Measurements from ENCODE around the gene RIBC2. TPM values are rescaled to one million over a fixed set of nuclear protein-coding genes. Genes with fewer than 3 reads are reported as not detected.

RIBC2 gene
- total RNA-seq, 2 donors from 2014 or later, result not detected

GRCh38 chr22:45475851-45476514, 62.5 kb downstream of the RIBC2 start:
- no peak overlapping the region for H3K4me3 ChIP-seq
- TF ChIP-seq, protein P1, sequence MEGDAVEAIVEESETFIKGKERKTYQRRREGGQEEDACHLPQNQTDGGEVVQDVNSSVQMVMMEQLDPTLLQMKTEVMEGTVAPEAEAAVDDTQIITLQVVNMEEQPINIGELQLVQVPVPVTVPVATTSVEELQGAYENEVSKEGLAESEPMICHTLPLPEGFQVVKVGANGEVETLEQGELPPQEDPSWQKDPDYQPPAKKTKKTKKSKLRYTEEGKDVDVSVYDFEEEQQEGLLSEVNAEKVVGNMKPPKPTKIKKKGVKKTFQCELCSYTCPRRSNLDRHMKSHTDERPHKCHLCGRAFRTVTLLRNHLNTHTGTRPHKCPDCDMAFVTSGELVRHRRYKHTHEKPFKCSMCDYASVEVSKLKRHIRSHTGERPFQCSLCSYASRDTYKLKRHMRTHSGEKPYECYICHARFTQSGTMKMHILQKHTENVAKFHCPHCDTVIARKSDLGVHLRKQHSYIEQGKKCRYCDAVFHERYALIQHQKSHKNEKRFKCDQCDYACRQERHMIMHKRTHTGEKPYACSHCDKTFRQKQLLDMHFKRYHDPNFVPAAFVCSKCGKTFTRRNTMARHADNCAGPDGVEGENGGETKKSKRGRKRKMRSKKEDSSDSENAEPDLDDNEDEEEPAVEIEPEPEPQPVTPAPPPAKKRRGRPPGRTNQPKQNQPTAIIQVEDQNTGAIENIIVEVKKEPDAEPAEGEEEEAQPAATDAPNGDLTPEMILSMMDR (IDR thresholded peaks at IDR 0.05), result no peak

DNA sequence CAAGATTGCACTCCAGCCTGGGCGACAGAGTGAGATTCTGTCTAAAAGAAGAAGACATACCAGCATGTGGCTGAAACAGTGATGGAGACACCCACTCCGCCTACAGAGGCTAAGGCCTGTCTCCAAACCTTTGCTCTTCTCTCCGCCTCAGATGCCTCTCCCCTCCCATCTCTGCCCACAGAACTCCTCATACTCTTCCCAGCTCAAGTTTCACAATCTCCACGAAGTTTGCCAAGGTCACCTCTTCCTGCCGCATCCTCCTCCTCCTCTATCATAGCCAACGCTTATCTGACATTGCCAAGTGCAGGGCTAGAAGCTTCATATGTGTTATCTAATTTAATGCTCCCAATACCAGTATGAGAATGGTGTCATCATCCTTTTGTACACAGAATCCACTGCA, 63.3 kb downstream of the RIBC2 start:
- Histone ChIP-seq H3K36me3 (no peaks in the 10 kb centered on the region), H3K4me3 (no peak overlapping the region), H3K4me1 (peaks cover 0 to 18% of the 10 kb centered on the region in 2 donors), H3K9me3 (no peaks in the 10 kb centered on the region), H3K27me3 (no peaks in the 10 kb centered on the region), H3K27ac (peak overlapping the region in 1 of 2 donors; percentile 53)
- TF ChIP-seq, protein P1 (IDR thresholded peaks at IDR 0.05), result no peak
- DNase-seq (ENCODE audit: low spot score), result no peak

More at GRCh38 chr22:45475851-45476514, 62.5 kb downstream of the RIBC2 start:
- H3K27ac ChIP-seq, result peak overlapping the region in 1 of 2 donors; percentile 53
- peaks cover 0 to 18% of the 10 kb centered on the region in 2 donors for H3K4me1 ChIP-seq
- H3K36me3 ChIP-seq, result no peaks in the 10 kb centered on the region
- no peaks in the 10 kb centered on the region for H3K9me3 ChIP-seq
- peak; percentile 67 for DNase-seq (ENCODE audit: low spot score)
- no peaks in the 10 kb centered on the region for H3K27me3 ChIP-seq

- no peak for DNase-seq (ENCODE audit: low spot score)
- H3K27ac ChIP-seq, result peak overlapping the region; percentile 5 to 8
- no peaks in the 10 kb centered on the region for H3K36me3 ChIP-seq
- no peaks in the 10 kb centered on the region for H3K27me3 ChIP-seq
- H3K9me3 ChIP-seq, result no peaks in the 10 kb centered on the region
- TF ChIP-seq, protein P1 (IDR thresholded peaks at IDR 0.05), result no peak
- H3K4me1 ChIP-seq, result peaks cover 0 to 18% of the 10 kb centered on the region in 2 donors
- H3K4me3 ChIP-seq, result no peak overlapping the region
Observed at GRCh38 chr22:45477366-45478107, 64.0 kb downstream of the RIBC2 start.

GRCh38 chr22:45478108-45478771, 64.7 kb downstream of the RIBC2 start:
- no peak overlapping the region for H3K4me3 ChIP-seq
- no peaks in the 10 kb centered on the region for H3K36me3 ChIP-seq
- no peaks in the 10 kb centered on the region for H3K9me3 ChIP-seq
- no peaks in the 10 kb centered on the region for H3K27me3 ChIP-seq
- TF ChIP-seq, protein P1 (IDR thresholded peaks at IDR 0.05), result no peak
- H3K4me1 ChIP-seq, result peaks cover 0 to 18% of the 10 kb centered on the region in 2 donors
- H3K27ac ChIP-seq, result peak overlapping the region; percentile 5 to 56
- no peak for DNase-seq (ENCODE audit: low spot score)

GRCh38 chr22:45480717-45481116, 67.2 kb downstream of the RIBC2 start:
- H3K27ac ChIP-seq, result no peak overlapping the region
- no peaks in the 10 kb centered on the region for H3K36me3 ChIP-seq
- TF ChIP-seq, protein P1 (IDR thresholded peaks at IDR 0.05), result no peak
- DNase-seq (ENCODE audit: low spot score), result no peak
- peaks cover 0 to 4% of the 10 kb centered on the region in 2 donors for H3K4me1 ChIP-seq
- H3K9me3 ChIP-seq, result no peaks in the 10 kb centered on the region
- H3K27me3 ChIP-seq, result no peaks in the 10 kb centered on the region
- H3K4me3 ChIP-seq, result no peak overlapping the region

Data from right atrium auricular region (tissue), 2 donors.